ENCODE results near the gene PAEP.
"Not testable (repeated sequence)": the region's sequence is repeated elsewhere in the genome, so short reads cannot be mapped to it uniquely, and the experiment has no call there.

The PAEP gene

DNA sequence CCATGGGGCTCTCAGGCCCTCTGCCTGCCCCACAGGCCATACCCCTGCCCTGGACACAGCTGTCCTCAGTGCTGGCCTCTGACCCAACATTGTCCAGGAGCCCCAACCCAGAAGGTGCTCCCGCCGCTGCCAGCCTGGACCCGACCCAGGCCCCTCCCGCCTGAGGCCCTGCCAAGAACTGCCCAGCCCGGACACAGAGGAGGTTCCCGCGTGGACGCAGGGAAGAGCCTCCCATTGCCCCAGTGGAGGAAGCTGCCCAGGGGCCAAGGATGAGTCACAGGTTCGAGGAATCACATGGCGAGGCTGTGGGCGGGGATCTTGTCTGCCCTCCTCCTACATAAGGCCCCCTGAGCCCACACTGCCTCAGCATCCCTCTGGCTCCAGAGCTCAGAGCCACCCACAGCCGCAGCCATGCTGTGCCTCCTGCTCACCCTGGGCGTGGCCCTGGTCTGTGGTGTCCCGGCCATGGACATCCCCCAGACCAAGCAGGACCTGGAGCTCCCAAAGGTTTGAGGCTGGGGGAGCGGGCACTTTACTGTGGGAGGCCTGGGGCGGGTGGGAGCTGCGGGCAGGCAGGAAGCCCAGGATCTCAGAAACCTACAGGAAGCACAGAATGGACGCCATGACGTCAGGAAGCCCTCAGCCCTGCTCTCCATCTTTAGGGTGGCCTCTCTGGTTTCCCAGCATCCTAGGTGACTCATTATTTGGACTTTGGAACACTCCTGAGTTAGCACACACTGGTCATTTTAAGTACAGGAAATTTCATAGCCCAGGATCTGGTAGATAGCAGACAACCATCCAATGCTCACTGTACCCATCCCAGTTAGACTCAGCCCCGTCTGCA is at the start of gene PAEP:
Gene PAEP (plus strand): TSS at position 366 of the 844 bp plus-strand sequence.
- no peak for DNase-seq

DNA sequence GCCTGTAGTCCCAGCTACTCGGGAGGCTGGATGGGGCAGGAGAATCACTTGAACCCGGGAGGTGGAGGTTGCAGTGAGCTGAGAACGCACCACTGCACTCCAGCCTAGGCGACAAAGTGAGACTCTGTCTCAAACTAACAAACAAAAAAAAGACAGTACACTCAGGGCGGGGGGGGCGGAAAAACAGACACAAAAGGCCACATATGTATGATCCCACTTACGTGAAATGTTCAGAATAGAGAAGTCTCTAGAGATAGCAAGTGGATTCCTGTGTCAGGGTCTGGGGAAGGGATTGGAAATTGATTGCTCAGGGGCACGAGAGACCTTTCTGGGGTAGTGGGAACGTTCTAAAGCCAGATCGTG is 49.3 kb upstream of the PAEP start:
- no peak for DNase-seq

DNA sequence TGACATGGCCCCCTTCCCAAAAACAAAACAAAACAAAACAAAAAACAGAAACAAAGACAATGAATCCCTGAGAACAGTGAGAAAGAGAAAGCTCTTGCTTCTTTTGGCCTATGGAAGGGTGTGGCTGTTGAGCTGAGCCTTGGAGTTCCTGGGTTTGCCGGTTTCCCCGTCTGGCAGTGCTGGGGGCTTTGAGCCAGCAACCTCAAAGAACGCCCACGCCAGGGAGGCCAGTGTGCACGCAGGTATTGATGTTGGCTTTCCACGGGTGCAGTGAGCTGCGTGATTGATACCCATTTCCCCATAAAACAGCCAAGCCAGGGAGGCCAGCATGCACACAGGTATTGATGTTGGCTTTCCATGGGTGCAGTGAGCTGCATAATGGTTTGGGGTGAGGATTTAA is 48.7 kb upstream of the PAEP start:
- DNase-seq = no peak

DNA sequence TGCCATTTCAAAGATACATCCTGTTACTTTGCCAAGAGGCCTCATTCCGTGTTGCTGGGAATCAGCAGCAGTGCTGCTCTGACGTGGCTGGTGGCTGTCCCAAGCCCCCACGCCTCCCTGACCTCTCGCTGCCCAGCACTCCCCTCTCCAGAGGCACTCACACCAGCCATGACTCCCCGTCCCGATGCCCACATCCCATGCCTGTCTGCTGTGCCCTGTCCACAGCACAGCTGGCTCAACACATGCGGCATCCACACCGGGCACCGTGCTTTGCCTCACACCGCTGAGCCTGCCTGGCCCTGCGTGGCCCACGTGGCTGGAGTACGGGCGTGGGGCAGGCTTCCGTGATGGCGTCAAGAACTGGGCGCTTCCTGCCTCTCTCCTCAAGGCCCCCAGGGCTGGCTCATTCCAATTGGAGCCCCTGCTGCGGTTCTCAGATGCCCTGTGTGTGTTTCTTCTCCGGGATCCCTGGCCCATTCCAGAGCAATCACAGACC is 48.2 kb upstream of the PAEP start:
- no peak for DNase-seq

DNA sequence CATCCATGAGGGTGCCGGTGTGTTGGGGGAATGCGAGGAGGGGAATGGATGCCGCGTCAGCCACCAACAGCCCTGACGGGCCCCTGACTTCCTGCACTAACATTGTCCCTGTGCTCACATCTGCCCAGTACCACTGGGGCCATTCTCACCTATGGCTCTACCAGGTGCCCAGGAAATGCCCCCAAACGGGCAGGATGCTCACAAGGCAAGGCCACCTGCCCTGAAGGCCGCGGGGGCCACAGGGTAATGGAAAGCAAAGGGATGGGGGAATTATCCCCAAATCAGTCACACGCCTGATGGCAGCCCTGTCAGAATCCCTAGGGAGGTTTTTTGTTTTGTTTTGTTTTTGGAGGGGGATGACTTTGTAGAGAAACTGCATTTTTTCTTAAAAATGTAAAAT is 47.6 kb upstream of the PAEP start:
- not testable (repeated sequence) for DNase-seq

DNA sequence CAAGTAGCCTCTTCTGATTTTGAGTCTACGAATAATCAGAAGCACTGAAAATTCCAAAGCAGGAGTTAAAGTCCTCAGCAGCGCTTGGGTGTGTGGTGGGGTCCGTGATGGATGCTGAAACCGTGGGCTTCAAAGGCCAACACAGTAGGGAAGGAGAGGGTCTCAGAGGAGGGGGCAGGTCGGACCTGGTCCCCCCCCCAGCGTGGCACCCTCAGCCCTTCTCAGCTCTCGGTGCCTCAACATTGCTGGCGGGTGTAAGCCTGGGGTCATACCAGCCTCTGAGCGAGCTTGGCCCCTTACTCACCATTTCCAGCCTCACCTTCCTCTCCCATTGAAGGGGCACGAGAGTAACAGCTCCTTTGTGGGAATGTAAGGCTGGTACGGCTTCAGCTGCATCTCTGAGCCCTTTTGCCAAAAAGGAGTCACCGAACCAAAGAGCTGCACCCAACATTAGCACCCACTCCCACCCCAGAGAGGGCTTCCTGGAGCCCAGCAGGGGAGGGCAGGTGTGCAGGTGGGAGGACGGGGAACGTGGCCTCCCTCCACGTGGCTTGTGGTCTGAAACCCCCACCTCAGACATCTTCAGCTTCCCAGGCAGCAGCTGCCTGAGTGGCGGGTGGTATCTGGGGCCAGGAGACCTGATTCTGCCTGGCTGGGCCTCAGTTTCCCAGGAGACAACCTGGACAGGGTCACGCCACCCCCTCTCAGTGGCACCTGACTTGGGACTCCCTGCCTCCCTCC is 47.0 kb upstream of the PAEP start:
- no peak for DNase-seq

DNA sequence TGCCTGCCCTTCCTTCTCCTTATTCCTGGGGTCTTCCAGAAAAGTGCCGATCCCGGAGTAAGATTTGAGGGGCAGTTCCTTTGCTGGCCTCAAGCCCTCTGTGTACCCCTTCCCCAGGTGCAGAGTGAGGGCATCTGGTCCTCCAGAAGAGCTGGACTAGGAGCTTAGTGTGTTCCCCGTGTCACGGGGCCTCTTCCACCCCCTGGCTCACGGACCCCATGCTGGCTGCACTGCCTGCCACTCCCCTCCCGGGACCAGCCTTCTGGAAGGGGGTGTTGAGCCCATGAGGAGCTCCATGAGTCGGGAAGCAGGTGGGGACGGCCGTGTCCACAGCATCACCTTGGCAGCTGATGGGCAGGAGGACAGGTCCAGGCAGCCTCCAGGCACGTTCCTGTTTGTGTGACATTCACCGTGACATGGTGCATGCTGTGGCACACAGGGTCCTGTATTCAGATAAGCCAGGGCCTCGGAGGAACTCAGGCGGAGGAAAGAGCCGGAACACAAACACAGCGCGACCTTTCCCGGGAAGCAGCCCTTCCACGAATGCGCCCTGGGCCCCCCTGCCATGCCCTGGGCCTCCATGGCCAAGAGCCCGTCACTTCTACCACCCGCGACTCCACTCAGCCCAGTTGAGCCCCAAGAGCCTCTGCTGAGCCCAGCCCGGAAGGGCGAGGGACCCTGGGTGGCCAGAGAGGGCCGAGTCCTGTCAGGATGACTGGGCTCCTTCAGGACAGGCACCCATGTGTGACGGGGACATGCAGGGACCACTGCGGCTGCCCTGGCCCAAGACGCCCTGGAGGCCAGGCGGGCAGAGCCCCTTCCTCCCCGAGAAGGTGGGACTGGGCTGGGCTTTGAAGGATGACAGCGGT is 46.2 kb upstream of the PAEP start:
- no peak for DNase-seq

DNA sequence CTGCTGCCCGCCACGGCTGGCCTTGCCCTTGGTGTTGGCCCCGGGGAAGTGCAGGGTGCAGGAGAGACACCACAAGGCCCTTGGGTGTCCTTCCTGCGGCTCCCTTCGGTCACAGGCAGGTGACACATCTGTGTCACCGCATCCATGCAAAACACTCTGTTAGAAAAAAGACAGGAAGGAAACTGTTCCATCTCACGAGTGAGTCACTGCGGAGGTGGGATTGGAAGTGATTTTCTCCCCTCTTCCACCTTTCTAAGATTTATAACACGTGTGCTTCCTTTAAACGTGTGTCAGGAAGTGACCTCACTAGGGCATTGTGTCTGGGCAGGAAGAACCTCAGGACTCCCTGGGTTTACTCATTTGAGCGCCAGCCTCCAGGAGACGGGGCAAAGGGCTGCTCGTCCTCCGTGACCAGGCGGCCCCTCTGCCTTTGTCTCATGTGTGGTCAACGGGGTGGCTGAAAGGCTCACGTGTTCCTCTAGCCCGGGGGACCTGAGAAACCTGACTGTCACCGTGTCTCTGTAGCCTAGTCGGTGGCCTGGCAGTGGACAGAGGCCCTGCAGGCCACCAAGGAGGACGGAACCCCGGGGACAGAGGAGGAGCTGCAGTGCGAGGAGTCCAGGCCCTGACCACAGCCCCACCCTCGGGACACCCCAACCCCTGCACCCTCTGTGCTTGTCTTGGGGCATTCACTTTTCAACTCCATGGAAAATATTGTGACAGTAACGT is 45.3 kb upstream of the PAEP start:
- DNase-seq = no peak

DNA sequence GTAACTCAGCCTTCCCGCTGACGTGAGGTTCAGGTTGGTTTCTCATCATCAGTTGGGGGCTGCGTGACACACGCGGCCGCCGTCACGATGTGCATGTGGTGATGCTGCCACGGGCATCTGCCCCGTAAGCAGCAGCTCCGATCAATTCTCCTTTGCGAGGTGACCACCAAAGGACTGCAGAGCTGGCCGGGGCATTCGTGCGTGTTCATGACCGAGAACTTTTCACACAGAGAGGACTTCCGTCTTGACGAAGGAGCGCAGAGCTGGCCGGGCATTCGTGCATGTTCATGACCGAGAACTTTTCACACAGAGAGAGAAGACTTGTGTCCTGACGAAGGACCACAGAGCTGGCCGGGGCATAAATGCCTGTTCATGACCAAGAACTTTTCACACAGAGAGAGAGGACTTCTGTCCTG is 44.1 kb upstream of the PAEP start:
- no peak for DNase-seq

DNA sequence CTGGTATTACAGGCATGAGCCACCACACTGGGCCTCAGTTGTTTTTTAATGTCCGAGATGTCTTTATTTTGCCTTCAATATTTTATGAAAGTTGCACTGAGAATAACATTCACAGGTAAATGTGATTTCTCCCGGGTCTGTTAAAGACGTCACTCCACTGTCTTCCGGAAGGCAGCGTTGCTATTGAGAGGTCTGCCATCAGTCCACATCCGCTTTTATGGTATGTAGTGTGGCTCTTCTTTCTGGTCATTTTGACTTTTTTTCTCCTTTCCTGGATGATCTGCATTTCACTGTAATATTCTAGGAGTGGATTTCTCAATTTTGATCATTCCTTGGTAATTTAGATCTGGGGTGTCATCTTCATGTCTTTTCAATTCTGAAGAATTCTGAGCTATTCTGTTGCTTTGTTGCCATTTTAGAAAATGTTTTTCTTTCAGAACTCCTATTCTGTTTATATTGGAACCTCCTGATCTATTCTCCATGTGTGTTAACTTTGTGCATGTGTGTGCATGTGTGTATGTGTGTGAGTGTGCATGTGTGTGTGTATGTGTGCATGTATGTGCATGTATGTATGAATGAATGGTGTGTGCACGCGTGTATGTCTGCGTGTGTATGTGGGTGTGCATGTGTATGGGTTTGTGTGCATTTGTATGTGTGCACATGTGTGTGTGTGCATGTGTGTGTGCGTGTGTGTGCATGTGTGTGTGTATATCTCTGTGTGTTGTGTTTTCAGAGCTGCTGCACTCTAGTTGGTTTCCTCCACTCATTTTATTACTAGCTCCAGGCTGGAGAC is 42.2 kb upstream of the PAEP start:
- no peak for DNase-seq

DNA sequence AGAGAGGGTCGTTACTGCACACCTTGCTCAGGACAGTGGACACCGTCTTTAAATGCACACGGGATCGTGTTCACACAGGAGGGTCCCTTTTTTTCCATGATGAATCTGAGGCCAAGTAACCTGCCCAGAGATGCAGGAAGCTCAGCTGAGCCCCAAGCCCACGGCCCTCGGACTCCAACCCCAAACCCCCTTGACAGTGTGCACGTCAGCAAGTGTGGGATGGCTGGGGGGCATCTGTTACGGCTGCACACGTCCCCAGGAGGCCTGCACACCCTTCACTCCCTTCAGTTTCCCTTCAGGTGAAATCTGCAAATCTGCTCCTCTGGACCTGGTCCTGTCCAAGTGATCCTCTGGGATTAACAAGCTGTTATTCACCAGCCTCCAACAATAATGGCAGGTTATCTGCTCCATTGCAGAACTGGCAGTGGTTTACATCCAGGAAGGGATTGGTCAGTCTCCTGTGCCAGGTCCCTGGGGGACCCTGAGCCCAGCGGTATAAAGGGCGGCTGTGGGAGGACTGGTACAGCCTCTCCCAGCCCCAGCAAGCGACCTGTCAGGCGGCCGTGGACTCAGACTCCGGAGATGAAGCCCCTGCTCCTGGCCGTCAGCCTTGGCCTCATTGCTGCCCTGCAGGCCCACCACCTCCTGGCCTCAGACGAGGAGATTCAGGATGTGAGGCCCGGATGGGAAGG is 40.5 kb upstream of the PAEP start, which contains the start of gene LCN1:
Gene LCN1 (plus strand): TSS at position 525 of the 692 bp plus-strand sequence. CDS start 58 bp downstream, at position 583.
- no peak for DNase-seq

DNA sequence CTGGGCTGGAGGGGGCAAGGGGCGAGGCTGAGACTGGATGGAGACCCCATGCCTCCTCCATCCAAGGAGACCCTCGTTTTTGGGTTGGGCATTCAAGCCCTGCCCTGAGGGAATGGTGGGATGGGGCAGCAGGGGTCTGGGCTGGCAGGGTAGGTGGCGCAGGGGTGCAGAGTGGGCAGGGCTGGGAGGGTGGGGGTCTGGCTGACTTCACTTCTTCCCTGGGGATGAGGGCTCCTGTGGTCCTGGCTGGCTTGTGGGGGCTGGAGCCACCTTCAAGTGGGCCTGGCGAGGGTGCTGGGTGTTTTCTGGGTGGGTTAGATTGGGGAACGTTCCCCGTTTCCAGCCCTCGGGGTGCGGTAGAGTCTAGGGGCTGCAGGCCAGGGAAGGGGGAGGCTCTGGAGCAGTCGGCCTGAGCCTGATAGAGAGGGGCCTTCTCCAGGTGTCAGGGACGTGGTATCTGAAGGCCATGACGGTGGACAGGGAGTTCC is 39.9 kb upstream of the PAEP start:
- no peak for DNase-seq

DNA sequence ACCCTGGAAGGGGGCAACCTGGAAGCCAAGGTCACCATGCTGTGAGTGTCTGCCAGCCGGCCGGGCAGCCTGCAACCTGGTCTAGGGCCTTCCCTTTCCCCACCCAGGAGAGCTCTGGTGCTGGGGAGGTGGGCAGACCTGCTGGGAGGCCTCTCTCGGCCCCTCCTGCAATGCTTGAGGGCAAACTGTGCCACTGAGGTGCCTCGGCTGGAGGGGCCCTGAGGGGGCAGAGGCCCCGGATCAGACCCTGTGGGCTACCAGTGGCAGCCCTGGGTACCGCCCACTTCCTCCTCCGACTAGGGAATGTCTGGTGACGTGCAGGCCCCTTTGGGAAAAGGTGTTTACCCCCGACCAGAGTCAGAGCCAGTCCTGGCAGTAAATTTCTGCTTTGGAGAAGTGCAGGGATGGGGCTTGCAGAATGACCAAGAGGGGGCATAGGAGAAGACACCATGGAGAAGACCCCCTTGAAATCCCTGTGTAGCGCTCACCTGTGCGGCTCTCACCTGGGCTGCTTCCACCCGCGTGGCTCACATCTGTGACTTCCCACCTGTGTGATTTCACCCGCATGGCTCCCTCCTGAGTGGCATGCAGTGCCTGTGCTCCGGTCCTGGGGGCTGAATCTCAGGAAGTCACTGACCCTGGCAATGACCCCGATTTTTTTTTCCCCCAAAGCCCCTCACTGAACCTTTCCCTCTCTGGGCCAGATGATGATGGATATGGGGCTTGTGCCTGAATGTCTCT is 39.2 kb upstream of the PAEP start:
- DNase-seq = no peak

DNA sequence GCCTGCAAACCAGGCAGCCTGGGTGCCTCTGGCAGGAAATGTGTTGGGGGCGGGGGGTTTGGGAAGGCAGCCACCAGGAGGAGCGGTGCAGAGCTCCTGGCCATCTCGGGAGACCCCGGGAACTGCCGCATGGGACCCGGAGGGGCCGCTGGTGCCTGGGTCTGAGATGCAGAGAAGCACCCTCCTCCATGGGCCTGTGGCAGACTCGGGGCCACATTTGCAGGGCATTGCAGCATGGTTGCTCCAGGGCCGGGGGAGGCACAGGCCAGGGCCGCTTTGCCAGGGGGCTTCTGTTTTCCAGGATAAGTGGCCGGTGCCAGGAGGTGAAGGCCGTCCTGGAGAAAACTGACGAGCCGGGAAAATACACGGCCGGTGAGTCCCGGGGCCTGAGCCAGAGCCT is 38.6 kb upstream of the PAEP start:
- DNase-seq = no peak

DNA sequence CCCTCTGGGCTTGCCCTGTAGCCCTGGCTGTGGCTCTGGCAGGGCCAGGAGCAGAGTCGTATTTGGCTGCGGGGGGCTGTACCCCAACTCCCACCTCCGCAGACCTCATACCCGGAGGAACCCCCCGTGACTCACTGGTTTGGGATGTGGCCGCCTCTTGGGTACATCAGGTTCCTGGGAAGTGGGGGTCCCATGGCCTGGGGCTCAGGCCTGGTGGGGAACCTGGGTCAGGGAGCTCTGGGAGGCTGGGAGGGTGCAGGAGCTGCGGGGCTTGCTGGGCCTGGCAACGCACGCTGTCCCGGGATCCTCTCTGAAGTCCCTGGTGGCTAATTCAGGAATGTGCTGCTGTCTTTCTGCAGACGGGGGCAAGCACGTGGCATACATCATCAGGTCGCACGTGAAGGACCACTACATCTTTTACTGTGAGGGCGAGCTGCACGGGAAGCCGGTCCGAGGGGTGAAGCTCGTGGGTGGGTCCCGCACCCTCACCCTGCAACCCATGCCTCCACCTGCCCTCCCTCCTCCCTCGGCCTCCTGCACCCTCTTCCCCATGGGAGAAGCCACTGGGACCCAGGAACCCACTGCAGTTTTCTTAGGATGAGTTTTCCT is 37.9 kb upstream of the PAEP start:
- DNase-seq = no peak

DNA sequence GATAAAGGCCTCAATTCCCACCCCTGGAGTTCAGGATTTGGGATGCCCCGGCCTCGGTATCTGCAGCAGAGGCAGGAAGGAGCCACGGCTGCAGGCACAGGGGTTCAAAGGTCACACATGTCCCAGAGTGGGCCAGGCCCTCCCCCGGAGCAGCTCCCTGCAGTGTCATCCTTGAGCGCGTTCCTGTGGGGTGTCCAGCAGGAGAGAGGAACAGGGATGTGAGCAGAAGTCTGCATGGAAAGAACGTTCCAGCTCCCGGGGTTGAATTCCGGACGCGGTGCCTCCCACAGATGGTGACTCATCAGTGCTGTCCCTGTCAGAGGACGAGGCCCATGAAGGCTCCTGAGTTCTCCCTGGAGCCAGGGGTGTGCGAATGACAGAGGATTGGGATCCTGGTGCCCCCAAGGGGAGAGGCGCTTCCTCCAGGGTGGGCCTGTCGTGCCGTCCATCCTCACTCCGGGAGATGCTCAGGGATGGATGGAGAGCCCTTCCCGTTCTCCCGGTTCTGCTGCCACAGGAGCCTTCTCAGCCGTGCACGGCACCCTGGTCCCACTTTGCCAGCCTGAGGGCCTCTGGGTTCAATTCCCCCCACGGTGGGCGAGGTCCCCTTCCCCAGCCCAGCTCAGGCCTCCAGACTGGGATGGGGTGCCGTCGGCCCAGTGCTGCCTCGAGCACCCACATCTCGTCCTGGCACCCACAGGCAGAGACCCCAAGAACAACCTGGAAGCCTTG is 37.3 kb upstream of the PAEP start:
- no peak for DNase-seq

DNA sequence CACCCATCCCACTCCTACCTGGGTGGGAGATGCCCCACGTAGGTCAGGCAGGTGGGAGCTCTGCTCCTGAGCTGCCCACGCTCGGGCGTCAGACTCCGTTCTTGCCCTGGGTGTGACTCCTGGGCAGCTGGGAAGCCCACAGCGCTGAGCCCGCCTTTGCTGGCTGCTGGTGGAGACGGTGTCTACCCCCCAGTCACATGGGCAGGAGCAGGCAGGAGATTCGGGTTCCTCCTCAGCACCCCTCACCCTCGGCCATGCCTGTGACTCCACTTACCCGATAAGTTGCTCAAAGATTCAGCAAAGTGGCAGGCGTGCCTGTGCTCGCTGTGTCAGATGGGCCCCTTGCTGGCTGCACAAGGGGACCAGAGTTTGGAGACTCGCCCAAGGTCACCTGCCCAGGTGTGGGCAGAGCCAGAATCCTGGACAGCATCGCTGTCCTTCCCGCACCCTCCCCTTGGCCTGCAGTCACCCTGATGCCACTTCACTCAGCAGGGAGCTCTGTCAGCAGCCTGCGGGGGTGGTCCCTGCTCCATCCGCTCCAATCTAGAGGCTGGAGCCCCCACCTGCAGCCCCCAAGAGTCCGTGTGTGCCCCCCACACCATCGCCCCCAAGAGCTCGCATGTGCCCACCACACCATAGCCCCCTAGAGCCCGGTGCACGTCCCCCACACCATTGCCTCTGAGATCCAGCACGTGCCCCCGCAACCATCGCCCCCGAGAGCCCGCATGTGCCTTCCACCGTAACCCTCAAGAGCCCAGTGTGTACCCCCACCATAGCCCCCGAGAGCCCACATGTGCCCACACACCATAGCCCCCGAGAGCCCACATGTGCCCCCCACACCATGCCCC is 36.1 kb upstream of the PAEP start:
- DNase-seq = no peak
